Rectal smooth muscle tissue (tissue), 1 donor: ENCODE results near the gene TSC22D1.
"Not testable (repeated sequence)": the region's sequence is repeated elsewhere in the genome, so short reads cannot be mapped to it uniquely, and the experiment has no call there.

ENCODE experiments used
- H3K27ac ChIP-seq: one replicate; pipeline ENCODE4 v1.7.0; 2013; ENCODE audit warnings: low read depth, low read length, inconsistent platforms
- H3K27me3 ChIP-seq: one replicate; pipeline ENCODE4 v1.7.0; 2013; ENCODE audit warnings: low read length; ENCODE audit not compliant: control insufficient read depth, insufficient read depth
- H3K36me3 ChIP-seq: one replicate; pipeline ENCODE4 v1.7.0; 2013; ENCODE audit warnings: low read length; ENCODE audit not compliant: control insufficient read depth, insufficient read depth
- H3K4me1 ChIP-seq: one replicate; pipeline ENCODE4 v1.7.0; 2013; ENCODE audit warnings: low read length; ENCODE audit not compliant: control insufficient read depth, insufficient read depth
- H3K4me3 ChIP-seq: one replicate; pipeline ENCODE4 v1.7.0; 2013; ENCODE audit warnings: low read length
- H3K9ac ChIP-seq: one replicate; pipeline ENCODE4 v1.7.0; 2013; ENCODE audit warnings: low read length

The TSC22D1 gene

GRCh38 chr13:44519642-44520041, 56.5 kb downstream of the TSC22D1 start:
- H3K27me3 ChIP-seq, result no peaks in the 10 kb centered on the region
- no peak overlapping the region for H3K4me3 ChIP-seq
- no peaks in the 10 kb centered on the region for H3K36me3 ChIP-seq
- H3K27ac ChIP-seq, result no peak overlapping the region
- no peak overlapping the region for H3K9ac ChIP-seq
- peaks cover 7% of the 10 kb centered on the region for H3K4me1 ChIP-seq

- H3K27me3 ChIP-seq, result no peaks in the 10 kb centered on the region
- H3K36me3 ChIP-seq, result no peaks in the 10 kb centered on the region
- no peaks in the 10 kb centered on the region for H3K4me1 ChIP-seq
- no peak overlapping the region for H3K9ac ChIP-seq
- H3K4me3 ChIP-seq, result no peak overlapping the region
- no peak overlapping the region for H3K27ac ChIP-seq
Observed at GRCh38 chr13:44516771-44517170, 59.4 kb downstream of the TSC22D1 start.

- no peaks in the 10 kb centered on the region for H3K36me3 ChIP-seq
- no peak overlapping the region for H3K4me3 ChIP-seq
- no peak overlapping the region for H3K9ac ChIP-seq
- no peaks in the 10 kb centered on the region for H3K27me3 ChIP-seq
- no peaks in the 10 kb centered on the region for H3K4me1 ChIP-seq
- H3K27ac ChIP-seq, result no peak overlapping the region
Observed at GRCh38 chr13:44514278-44514677, 61.9 kb downstream of the TSC22D1 start.

- H3K9ac ChIP-seq, H3K27me3 ChIP-seq, H3K27ac ChIP-seq, H3K4me3 ChIP-seq, H3K36me3 ChIP-seq, H3K4me1 ChIP-seq: not testable (repeated sequence)
Observed at GRCh38 chr13:44509853-44510252, 66.3 kb downstream of the TSC22D1 start.

- H3K36me3 ChIP-seq, result no peaks in the 10 kb centered on the region
- H3K4me3 ChIP-seq, result no peak overlapping the region
- H3K27ac ChIP-seq, result no peak overlapping the region
- no peak overlapping the region for H3K9ac ChIP-seq
- no peaks in the 10 kb centered on the region for H3K4me1 ChIP-seq
- H3K27me3 ChIP-seq, result no peaks in the 10 kb centered on the region
Observed at GRCh38 chr13:44508562-44509077, 67.5 kb downstream of the TSC22D1 start.

GRCh38 chr13:44507639-44508038, 68.5 kb downstream of the TSC22D1 start:
- H3K9ac ChIP-seq, result no peak overlapping the region
- H3K27me3 ChIP-seq, result no peaks in the 10 kb centered on the region
- no peak overlapping the region for H3K4me3 ChIP-seq
- H3K4me1 ChIP-seq, result no peaks in the 10 kb centered on the region
- H3K27ac ChIP-seq, result no peak overlapping the region
- H3K36me3 ChIP-seq, result no peaks in the 10 kb centered on the region

- Histone ChIP-seq H3K9ac (no peak overlapping the region), H3K4me3 (no peak overlapping the region), H3K27ac (no peak overlapping the region), H3K27me3 (no peaks in the 10 kb centered on the region), H3K36me3 (no peaks in the 10 kb centered on the region), H3K4me1 (no peaks in the 10 kb centered on the region)
Observed at GRCh38 chr13:44506719-44507118, 69.4 kb downstream of the TSC22D1 start.

- H3K4me3 ChIP-seq, result no peak overlapping the region
- no peaks in the 10 kb centered on the region for H3K36me3 ChIP-seq
- H3K4me1 ChIP-seq, result no peaks in the 10 kb centered on the region
- no peak overlapping the region for H3K27ac ChIP-seq
- no peak overlapping the region for H3K9ac ChIP-seq
- no peaks in the 10 kb centered on the region for H3K27me3 ChIP-seq
Observed at GRCh38 chr13:44506251-44506650, 69.9 kb downstream of the TSC22D1 start.

- H3K4me1 ChIP-seq, result no peaks in the 10 kb centered on the region
- H3K36me3 ChIP-seq, result no peaks in the 10 kb centered on the region
- no peak overlapping the region for H3K9ac ChIP-seq
- no peak overlapping the region for H3K4me3 ChIP-seq
- H3K27ac ChIP-seq, result no peak overlapping the region
- H3K27me3 ChIP-seq, result no peaks in the 10 kb centered on the region
Observed at GRCh38 chr13:44504116-44504515, 72.0 kb downstream of the TSC22D1 start.

- Histone ChIP-seq H3K4me1 (no peaks in the 10 kb centered on the region), H3K36me3 (no peaks in the 10 kb centered on the region), H3K27ac (no peak overlapping the region), H3K27me3 (no peaks in the 10 kb centered on the region), H3K4me3 (no peak overlapping the region), H3K9ac (no peak overlapping the region)
Observed at GRCh38 chr13:44498969-44499368, 77.2 kb downstream of the TSC22D1 start.

- H3K9ac ChIP-seq, result no peak overlapping the region
- no peaks in the 10 kb centered on the region for H3K27me3 ChIP-seq
- H3K4me1 ChIP-seq, result no peaks in the 10 kb centered on the region
- H3K4me3 ChIP-seq, result no peak overlapping the region
- no peaks in the 10 kb centered on the region for H3K36me3 ChIP-seq
- H3K27ac ChIP-seq, result no peak overlapping the region
Observed at GRCh38 chr13:44498502-44498901, 77.6 kb downstream of the TSC22D1 start.

GRCh38 chr13:44497801-44498200, 78.3 kb downstream of the TSC22D1 start:
- no peak overlapping the region for H3K4me3 ChIP-seq
- H3K4me1 ChIP-seq, result no peaks in the 10 kb centered on the region
- H3K36me3 ChIP-seq, result no peaks in the 10 kb centered on the region
- no peaks in the 10 kb centered on the region for H3K27me3 ChIP-seq
- no peak overlapping the region for H3K27ac ChIP-seq
- H3K9ac ChIP-seq, result no peak overlapping the region

- Histone ChIP-seq H3K36me3 (no peaks in the 10 kb centered on the region), H3K4me3 (no peak overlapping the region), H3K27ac (no peak overlapping the region), H3K9ac (no peak overlapping the region), H3K4me1 (no peaks in the 10 kb centered on the region), H3K27me3 (no peaks in the 10 kb centered on the region)
Observed at GRCh38 chr13:44493213-44493812, 82.8 kb downstream of the TSC22D1 start.
